Tibial artery (tissue), 4 donors: ENCODE results near the gene CAT.

Experiments used
- DNase-seq, 2 donors: peaks; one replicate each; pipeline ENCODE4 v3.0.0-alpha.2; 2019
- H3K27ac ChIP-seq, 2 donors: fragments of 200-600 bp; sonication (generic) in 1 of 2; 1 replicate in 1 of 2; 2 replicates in 1 of 2; pipeline ENCODE4 v1.5.1; 2018 to 2019; ENCODE audit warnings: mild to moderate bottlenecking in 1 of 2
- H3K27me3 ChIP-seq, 2 donors: fragments of 200-600 bp; sonication (generic) in 1 of 2; one replicate each; pipeline versions ENCODE4 v1.5.1 to v1.6.0; 2016 to 2019
- H3K36me3 ChIP-seq, 3 donors: fragments of 200-600 bp; sonication (generic) in 2 of 3; one replicate each; pipeline ENCODE4 v1.5.1; 2016 to 2019; ENCODE audit warnings: mild to moderate bottlenecking in 2 of 3
- H3K4me1 ChIP-seq, 4 donors: fragments of 200-600 bp; sonication (generic) in 2 of 4; 1 replicate in 3 of 4; 2 replicates in 1 of 4; pipeline ENCODE4 v1.5.1; 2016 to 2019
- H3K4me3 ChIP-seq, 2 donors: fragments of 200-600 bp; sonication (generic) in 1 of 2; 1 replicate in 1 of 2; 2 replicates in 1 of 2; pipeline ENCODE4 v1.5.1; 2018 to 2019; ENCODE audit warnings: mild to moderate bottlenecking in 2 of 2
- H3K9me3 ChIP-seq, 3 donors: fragments of 200-600 bp; sonication (generic) in 1 of 3; one replicate each; pipeline ENCODE4 v1.5.1; 2016 to 2019
- intact Hi-C: fragments of 100-400 bp; cut with DNase I; formaldehyde crosslinking; loops from one replicate; pipeline ENCODE4 v1.15.0; 2023; ENCODE audit warnings: low total_unique reads
- TF ChIP-seq, protein P1 (sequence below), 2 experiments: fragments of 200-600 bp in 1 of 2; fragments of 450-650 bp in 1 of 2; IDR thresholded peaks; one replicate each; pipeline ENCODE4 v1.5.1; 2017 to 2019; ENCODE audit warnings: antibody characterized with exemption in 2 of 2, mild to moderate bottlenecking in 1 of 2, moderate library complexity in 1 of 2

Gene CAT

GRCh38 chr11:34403431-34403830 is 35.3 kb upstream of the CAT start:
- no peaks in the 10 kb centered on the region for H3K36me3 ChIP-seq
- intact Hi-C loops = no loop called here
- H3K4me3 ChIP-seq = no peak overlapping the region
- TF ChIP-seq, protein P1, sequence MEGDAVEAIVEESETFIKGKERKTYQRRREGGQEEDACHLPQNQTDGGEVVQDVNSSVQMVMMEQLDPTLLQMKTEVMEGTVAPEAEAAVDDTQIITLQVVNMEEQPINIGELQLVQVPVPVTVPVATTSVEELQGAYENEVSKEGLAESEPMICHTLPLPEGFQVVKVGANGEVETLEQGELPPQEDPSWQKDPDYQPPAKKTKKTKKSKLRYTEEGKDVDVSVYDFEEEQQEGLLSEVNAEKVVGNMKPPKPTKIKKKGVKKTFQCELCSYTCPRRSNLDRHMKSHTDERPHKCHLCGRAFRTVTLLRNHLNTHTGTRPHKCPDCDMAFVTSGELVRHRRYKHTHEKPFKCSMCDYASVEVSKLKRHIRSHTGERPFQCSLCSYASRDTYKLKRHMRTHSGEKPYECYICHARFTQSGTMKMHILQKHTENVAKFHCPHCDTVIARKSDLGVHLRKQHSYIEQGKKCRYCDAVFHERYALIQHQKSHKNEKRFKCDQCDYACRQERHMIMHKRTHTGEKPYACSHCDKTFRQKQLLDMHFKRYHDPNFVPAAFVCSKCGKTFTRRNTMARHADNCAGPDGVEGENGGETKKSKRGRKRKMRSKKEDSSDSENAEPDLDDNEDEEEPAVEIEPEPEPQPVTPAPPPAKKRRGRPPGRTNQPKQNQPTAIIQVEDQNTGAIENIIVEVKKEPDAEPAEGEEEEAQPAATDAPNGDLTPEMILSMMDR (IDR thresholded peaks at IDR 0.05) = no peak
- DNase-seq = no peak
- H3K9me3 ChIP-seq = no peaks in the 10 kb centered on the region
- H3K27me3 ChIP-seq = peaks cover 0 to 6% of the 10 kb centered on the region in 2 donors
- H3K27ac ChIP-seq = no peak overlapping the region
- no peaks in the 10 kb centered on the region for H3K4me1 ChIP-seq

GRCh38 chr11:34404280-34404679 is 34.5 kb upstream of the CAT start:
- intact Hi-C loops = no loop called here
- H3K27me3 ChIP-seq = peaks cover 0 to 6% of the 10 kb centered on the region in 2 donors

GRCh38 chr11:34405079-34405858 is 33.5 kb upstream of the CAT start:
- no peak overlapping the region for H3K4me3 ChIP-seq
- no peak for DNase-seq
- H3K36me3 ChIP-seq = no peaks in the 10 kb centered on the region
- H3K27me3 ChIP-seq = peaks cover 0 to 6% of the 10 kb centered on the region in 2 donors
- no peak overlapping the region for H3K27ac ChIP-seq
- no peaks in the 10 kb centered on the region for H3K4me1 ChIP-seq
- H3K9me3 ChIP-seq = no peaks in the 10 kb centered on the region
- intact Hi-C loops = no loop called here
- TF ChIP-seq, protein P1 (IDR thresholded peaks at IDR 0.05) = no peak

More at GRCh38 chr11:34404280-34404679, 34.5 kb upstream of the CAT start:
- no peak overlapping the region for H3K4me3 ChIP-seq
- no peak for DNase-seq
- no peaks in the 10 kb centered on the region for H3K9me3 ChIP-seq
- H3K36me3 ChIP-seq = no peaks in the 10 kb centered on the region
- no peaks in the 10 kb centered on the region for H3K4me1 ChIP-seq
- TF ChIP-seq, protein P1 (IDR thresholded peaks at IDR 0.05) = no peak
- no peak overlapping the region for H3K27ac ChIP-seq

DNA sequence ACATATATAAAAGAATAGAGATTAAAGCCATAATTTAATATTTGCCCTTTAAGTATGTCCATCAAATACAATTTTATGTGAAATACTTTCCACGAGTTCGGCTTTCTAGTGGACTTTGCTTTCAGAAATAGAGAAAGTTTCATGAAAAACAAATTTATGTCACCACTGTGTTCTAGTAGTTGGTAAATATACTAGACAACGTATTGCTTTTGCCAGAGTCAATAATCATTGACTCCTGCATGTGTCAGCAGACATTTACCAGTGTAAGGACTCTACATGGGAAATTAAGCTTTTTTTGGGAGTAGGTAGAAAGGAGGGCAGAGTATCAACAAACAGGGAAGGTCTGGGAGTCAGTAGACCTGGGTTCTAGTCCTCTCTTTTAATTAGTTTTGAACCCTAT is 32.3 kb upstream of the CAT start:
- no peak for DNase-seq
- Histone ChIP-seq H3K27me3 (no peaks in the 10 kb centered on the region), H3K9me3 (no peaks in the 10 kb centered on the region), H3K36me3 (no peaks in the 10 kb centered on the region), H3K4me3 (no peak overlapping the region), H3K27ac (no peak overlapping the region), H3K4me1 (no peaks in the 10 kb centered on the region)
- TF ChIP-seq, protein P1 (IDR thresholded peaks at IDR 0.05) = no peak
- intact Hi-C loops = no loop called here

DNA sequence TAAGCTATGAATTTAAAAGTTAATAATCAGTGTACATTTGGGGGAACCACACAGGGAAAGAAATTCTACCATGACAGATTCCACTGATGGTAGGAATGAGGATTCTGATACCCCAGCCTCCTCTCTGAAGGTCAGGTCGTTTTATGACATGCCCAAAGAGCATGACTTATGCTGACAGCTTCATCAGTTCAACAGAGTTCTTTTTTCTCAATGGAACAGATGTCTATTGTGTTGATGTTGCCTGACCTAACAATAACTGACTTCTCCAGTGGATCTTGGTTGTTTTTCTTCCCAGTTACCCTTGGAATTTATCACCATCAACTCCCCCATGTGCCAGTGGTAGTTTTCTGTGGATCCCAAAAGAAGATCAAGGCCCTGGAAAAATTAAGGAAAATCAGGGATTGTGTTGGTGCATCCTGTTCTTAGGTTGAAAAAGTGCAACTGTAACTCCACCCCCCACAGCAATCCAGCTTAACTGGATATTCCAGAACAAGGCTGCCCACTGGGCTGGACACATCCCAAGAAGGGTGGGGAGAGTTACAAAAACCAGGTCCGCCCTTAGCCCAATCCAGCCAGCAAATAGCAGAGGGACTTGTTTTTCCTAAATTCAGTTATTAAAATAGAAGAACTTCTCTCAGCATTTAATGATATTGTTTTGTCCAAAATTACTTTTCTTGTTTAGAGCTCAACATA is 31.5 kb upstream of the CAT start:
- H3K27ac ChIP-seq = no peak overlapping the region
- no peak for DNase-seq
- H3K9me3 ChIP-seq = no peaks in the 10 kb centered on the region
- no peak overlapping the region for H3K4me3 ChIP-seq
- H3K27me3 ChIP-seq = no peaks in the 10 kb centered on the region
- no peaks in the 10 kb centered on the region for H3K4me1 ChIP-seq
- H3K36me3 ChIP-seq = no peaks in the 10 kb centered on the region
- intact Hi-C loops = no loop called here
- TF ChIP-seq, protein P1 (IDR thresholded peaks at IDR 0.05) = no peak
